GM12872 (cell line): ENCODE results near the gene KCNJ3.

Source experiments
- CTCF ChIP-seq: IDR thresholded peaks from 3 replicates; pipeline ENCODE4 v1.5.1; 2011; ENCODE audit warnings: low read depth, mild to moderate bottlenecking, low read length, moderate library complexity; ENCODE audit not compliant: insufficient read depth

The KCNJ3 gene

GRCh38 chr2:154698296-154698720, at the start of gene KCNJ3:
KCNJ3 (plus strand) TSS chr2:154698695; CDS start chr2:154698776, 81 bp downstream.
- no peak for TF ChIP-seq CTCF

GRCh38 chr2:154655499-154655898, 43.0 kb upstream of the KCNJ3 start:
- TF ChIP-seq CTCF: no peak

GRCh38 chr2:154658854-154659253, 39.6 kb upstream of the KCNJ3 start:
- TF ChIP-seq CTCF: no peak

GRCh38 chr2:154664248-154664647, 34.2 kb upstream of the KCNJ3 start:
- TF ChIP-seq CTCF: no peak

- no peak for TF ChIP-seq CTCF
These were observed 28.4 kb upstream of the KCNJ3 start for GRCh38 chr2:154670083-154670482.

GRCh38 chr2:154673694-154674093, 24.8 kb upstream of the KCNJ3 start:
- TF ChIP-seq CTCF: no peak

- no peak for TF ChIP-seq CTCF
These were observed 21.1 kb upstream of the KCNJ3 start for GRCh38 chr2:154677401-154677800.

GRCh38 chr2:154681741-154682140, 16.8 kb upstream of the KCNJ3 start:
- no peak for TF ChIP-seq CTCF
